Daoy (cell line): ENCODE measurements around the gene TEKTIP1. TPM values are rescaled to one million over a fixed set of nuclear protein-coding genes. Genes with fewer than 3 reads are reported as not detected.

Experiments used
- DNase-seq: peaks from one replicate; pipeline ENCODE4 v3.0.0-alpha.2; 2015; ENCODE audit warnings: low read depth
- total RNA-seq: library from RNA; depleted of rRNA; stranded (reverse); fragments of >200 nt; shearing (Covaris generic); gene quantifications from 2 replicates; pipeline ENCODE4 v1.2.3, GENCODE V29; 2014; rRNA removed

TEKTIP1 gene
- total RNA-seq, 1 experiment from 2014 or later: not detected

GRCh38 chr19:3585301-3586126 lies 46.5 kb downstream of the TEKTIP1 start, which contains the start of gene GIPC3:
Gene GIPC3, plus strand, starts transcription at chr19:3585478. Its CDS starts 120 bp downstream, at chr19:3585598.
- no peak for DNase-seq

GRCh38 chr19:3586127-3586626 lies 47.2 kb downstream of the TEKTIP1 start:
- DNase-seq: no peak

DNA sequence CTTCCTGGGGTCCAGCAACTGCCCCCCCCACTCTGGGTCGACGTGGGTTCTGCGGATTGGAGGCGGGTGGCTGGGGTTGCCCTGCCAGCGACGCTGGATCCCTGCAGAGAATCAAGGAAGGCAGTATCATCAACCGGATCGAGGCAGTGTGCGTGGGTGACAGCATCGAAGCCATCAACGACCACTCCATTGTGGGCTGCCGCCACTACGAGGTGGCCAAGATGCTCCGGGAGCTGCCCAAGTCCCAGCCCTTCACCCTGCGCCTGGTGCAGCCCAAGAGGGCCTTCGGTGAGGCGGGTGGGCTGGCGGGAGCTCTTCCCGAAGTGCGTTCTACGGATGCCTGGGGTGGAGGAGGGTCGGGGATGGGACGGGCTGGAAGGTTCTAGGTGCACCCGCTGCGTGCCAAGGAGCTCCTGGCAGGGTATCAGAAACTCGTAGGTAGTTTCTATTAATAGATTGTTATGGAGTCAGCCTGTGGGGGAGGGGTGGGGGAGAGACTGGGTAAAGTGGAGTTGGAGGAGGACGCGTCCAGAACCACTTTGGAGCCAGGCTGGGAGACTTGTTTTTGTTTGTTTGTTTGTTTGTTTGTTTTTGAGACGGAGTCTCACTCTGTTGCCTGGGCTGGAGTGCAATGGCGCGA lies 47.9 kb downstream of the TEKTIP1 start:
- DNase-seq: no peak

DNA sequence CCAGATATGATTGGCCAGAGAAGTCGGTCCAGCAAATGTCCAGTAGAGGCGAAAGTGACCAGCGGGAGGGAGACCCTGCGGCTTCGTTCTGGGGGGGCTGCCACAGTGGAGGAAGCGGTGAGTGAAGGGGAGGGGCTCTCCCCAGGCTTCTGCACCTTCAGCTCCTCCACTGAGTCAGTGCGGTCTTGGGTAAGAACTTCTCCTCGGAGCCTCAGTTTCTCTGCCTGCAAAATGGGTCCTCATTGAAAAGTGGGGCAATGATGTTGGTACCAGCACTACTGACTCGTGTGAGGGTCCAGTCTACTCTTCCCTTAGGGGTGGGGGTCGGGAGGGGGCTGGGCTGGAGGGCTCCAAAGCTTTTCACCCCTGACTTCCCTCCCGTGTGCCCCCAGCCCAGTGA lies 50.5 kb downstream of the TEKTIP1 start:
- no peak for DNase-seq

DNA sequence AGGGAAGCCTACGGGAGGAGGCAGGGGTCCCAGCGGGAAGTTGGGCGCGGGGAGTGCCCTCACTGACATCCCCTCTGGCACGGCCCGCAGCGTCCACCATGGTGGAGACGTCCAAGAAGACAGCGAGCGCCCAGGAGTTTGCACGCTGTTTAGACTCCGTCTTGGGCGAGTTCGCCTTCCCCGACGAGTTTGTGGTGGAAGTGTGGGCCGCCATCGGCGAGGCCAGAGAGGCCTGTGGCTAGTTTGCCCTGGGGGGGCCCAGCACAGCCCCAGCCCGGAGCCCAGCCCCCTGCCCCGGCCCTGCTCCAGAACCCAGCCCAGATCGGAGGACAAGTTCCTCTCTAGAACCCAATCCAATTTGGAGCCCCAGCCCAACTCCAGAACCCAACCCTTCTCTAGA lies 51.0 kb downstream of the TEKTIP1 start:
- no peak for DNase-seq

DNA sequence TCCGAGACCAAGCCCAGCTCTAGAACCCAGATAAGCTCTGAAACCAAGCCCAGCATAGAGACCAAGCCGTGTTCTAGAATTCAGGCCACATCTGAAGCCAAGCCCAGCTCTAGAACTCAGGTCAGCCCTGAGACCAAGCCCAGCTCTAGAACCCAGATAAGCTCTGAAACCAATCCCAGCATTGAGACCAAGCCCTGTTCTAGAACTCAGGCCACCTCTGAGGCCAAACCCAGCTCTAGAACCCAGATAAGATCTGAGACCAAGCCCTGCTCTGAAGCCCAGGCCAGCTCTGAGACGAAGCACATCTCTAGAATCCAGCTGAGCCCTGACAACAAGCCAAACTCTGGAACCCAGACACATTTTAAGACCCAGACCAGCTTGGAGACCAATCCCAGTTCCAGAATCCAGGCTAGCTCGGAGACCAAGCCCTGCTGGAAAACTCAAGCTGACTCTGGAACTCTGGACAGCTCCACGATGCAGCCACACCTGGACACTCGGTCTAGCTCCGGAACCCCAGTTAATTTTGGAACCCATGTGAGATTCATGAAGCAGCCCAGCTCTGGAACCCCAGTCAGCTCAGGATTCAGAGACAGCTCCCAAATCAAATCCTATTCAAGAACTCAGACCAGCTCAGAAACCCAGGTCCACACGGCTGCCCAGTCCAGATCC lies 52.2 kb downstream of the TEKTIP1 start:
- DNase-seq: no peak

DNA sequence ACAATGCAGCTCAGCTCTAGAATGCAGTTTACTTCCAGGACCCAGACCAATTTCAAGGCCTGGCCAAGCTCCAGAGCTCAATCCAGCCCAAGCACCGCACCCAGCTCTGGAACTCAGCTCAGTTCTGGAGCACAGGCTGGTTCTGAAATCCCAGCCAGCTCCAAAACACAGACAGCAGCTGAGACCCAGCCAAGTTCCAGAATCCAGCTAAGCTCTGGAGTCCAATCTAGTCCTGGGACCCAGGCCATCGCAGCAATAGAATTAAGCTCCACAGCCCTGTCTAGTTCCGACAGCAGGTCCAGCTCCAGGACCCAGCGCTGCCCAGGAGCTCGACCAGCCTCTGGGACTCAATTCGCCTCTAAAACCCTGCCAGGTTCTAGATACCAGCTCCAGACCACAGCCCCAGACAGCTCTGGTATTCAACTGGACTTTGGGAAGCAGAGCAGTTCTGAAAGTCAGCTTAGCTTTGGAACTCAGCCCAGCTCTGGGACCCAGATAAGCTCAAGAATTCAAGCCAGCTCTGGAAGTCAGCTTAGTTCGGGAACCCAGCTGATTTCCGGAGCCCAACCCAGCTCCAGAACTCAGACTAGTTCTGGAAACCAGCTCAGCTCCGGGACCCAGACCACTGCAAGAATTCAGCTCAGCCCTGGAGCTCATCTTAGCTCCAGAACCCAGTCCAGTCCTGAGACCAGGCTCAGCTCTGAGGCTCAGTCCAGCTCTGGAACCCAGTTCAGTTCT lies 53.1 kb downstream of the TEKTIP1 start:
- DNase-seq: no peak

- DNase-seq: no peak
Measured at GRCh38 chr19:3593156-3593555, 54.2 kb downstream of the TEKTIP1 start.

Other genes with a start within 250 kb of the TEKTIP1 start
- 16.0 and 20.2 TPM in 2 replicates for gene NFIC, start 172.6 kb upstream of the TEKTIP1 start, total RNA-seq
- not detected in 2 replicates for gene SMIM24, start 58.6 kb upstream of the TEKTIP1 start, total RNA-seq
- not detected in 2 replicates for gene SMIM44, start 55.7 kb upstream of the TEKTIP1 start, total RNA-seq
- gene DOHH, start 38.5 kb upstream of the TEKTIP1 start, total RNA-seq: 22.9 and 24.2 TPM in 2 replicates
- gene FZR1, start 32.9 kb upstream of the TEKTIP1 start, total RNA-seq: 43.7 and 46.9 TPM in 2 replicates
- gene MFSD12, start 18.4 kb downstream of the TEKTIP1 start, total RNA-seq: 50.5 and 93.6 TPM in 2 replicates
- 79.9 TPM in 2 replicates for gene HMG20B, start 33.8 kb downstream of the TEKTIP1 start, total RNA-seq
- gene GIPC3, start 46.3 kb downstream of the TEKTIP1 start, total RNA-seq: not detected in 2 replicates
- 0.39 TPM in 1 of 2 replicates, not detected in the other for gene TBXA2R, start 67.7 kb downstream of the TEKTIP1 start, total RNA-seq
- 29.9 and 52.6 TPM in 2 replicates for gene CACTIN, start 87.6 kb downstream of the TEKTIP1 start, total RNA-seq
- gene PIP5K1C, start 161.3 kb downstream of the TEKTIP1 start, total RNA-seq: 5.2 and 8.6 TPM in 2 replicates
- gene TJP3, start 169.2 kb downstream of the TEKTIP1 start, total RNA-seq: 0.03 TPM in 1 of 2 replicates, not detected in the other
- gene APBA3, start 222.5 kb downstream of the TEKTIP1 start, total RNA-seq: 30.9 and 32.6 TPM in 2 replicates
- gene MRPL54, start 223.5 kb downstream of the TEKTIP1 start, total RNA-seq: 140 and 153 TPM in 2 replicates
- not detected in 2 replicates for gene RAX2, start 233.1 kb downstream of the TEKTIP1 start, total RNA-seq
- gene MATK, start 247.2 kb downstream of the TEKTIP1 start, total RNA-seq: 0.86 and 4.0 TPM in 2 replicates